Mesenchymal stem cell (in vitro differentiated cells and primary cell): Measurements from ENCODE around the gene RETN.
A peak's percentile ranks its signal among the peaks of the same experiment; 100 is the strongest.

Experiments
- DNase-seq: peaks from one replicate; pipeline ENCODE4 v3.0.0-alpha.2; 2013
- H2AFZ ChIP-seq: one replicate; pipeline ENCODE4 v1.6.1; 2013; ENCODE audit warnings: low read depth, mild to moderate bottlenecking, control low read depth, inconsistent platforms, low read length, moderate library complexity
- H2AK5ac ChIP-seq: 2 replicates; pipeline ENCODE4 v1.6.1; 2013; ENCODE audit warnings: low read length, moderate library complexity, mild to moderate bottlenecking, inconsistent platforms; ENCODE audit not compliant: severe bottlenecking
- H2BK120ac ChIP-seq: one replicate; pipeline ENCODE4 v1.6.1; 2013; ENCODE audit warnings: low read depth, mild to moderate bottlenecking, inconsistent platforms, low read length, moderate library complexity
- H2BK12ac ChIP-seq, 2 experiments: one replicate each; pipeline ENCODE4 v1.6.1; 2013; ENCODE audit warnings: inconsistent platforms in 2 of 2, low read length in 2 of 2, mild to moderate bottlenecking in 2 of 2, moderate library complexity in 2 of 2, control low read depth in 1 of 2
- H2BK15ac ChIP-seq: one replicate; pipeline ENCODE4 v1.6.1; 2013; ENCODE audit warnings: mild to moderate bottlenecking, low read depth, inconsistent platforms; ENCODE audit not compliant: poor library complexity, severe bottlenecking
- H2BK5ac ChIP-seq: 2 replicates; pipeline ENCODE4 v1.6.1; 2013; ENCODE audit warnings: low read depth, mild to moderate bottlenecking, low read length, control low read depth, inconsistent platforms; ENCODE audit not compliant: poor library complexity, severe bottlenecking
- H3K14ac ChIP-seq, 2 experiments: one replicate each; pipeline ENCODE4 v1.6.1; 2013; ENCODE audit warnings: inconsistent platforms in 2 of 2, low read length in 2 of 2, control low read depth in 1 of 2, mild to moderate bottlenecking in 1 of 2, moderate library complexity in 1 of 2
- H3K18ac ChIP-seq, 2 experiments: one replicate each; pipeline ENCODE4 v1.6.1; 2013; ENCODE audit warnings: inconsistent platforms in 2 of 2, low read length in 2 of 2, control low read depth in 1 of 2, low read depth in 1 of 2, mild to moderate bottlenecking in 1 of 2
- H3K23ac ChIP-seq, 2 experiments: one replicate each; pipeline ENCODE4 v1.6.1; 2013; ENCODE audit warnings: inconsistent platforms in 2 of 2, low read length in 2 of 2, mild to moderate bottlenecking in 2 of 2, moderate library complexity in 2 of 2, control low read depth in 1 of 2
- H3K27ac ChIP-seq: 2 replicates; pipeline ENCODE4 v1.5.1; 2013; ENCODE audit warnings: mild to moderate bottlenecking, moderate library complexity, low read length, control low read depth, inconsistent platforms; ENCODE audit not compliant: poor library complexity, severe bottlenecking
- H3K27me3 ChIP-seq, 2 experiments: 2 replicates each; pipeline versions ENCODE4 v1.6.1 to v1.7.0; 2013; ENCODE audit warnings: low read length in 2 of 2, mild to moderate bottlenecking in 2 of 2, moderate library complexity in 2 of 2, control low read depth in 1 of 2, inconsistent platforms in 1 of 2; ENCODE audit not compliant: control insufficient read depth in 1 of 2, insufficient read depth in 1 of 2
- H3K36me3 ChIP-seq, 2 experiments: 2 replicates each; pipeline versions ENCODE4 v1.6.1 to v1.7.0; 2013; ENCODE audit warnings: low read length in 2 of 2, control low read depth in 1 of 2, inconsistent platforms in 1 of 2, low read depth in 1 of 2, mild to moderate bottlenecking in 1 of 2; ENCODE audit not compliant: insufficient read depth in 2 of 2, control insufficient read depth in 1 of 2
- H3K4ac ChIP-seq, 2 experiments: one replicate each; pipeline ENCODE4 v1.6.1; 2013; ENCODE audit warnings: inconsistent platforms in 2 of 2, low read length in 2 of 2, mild to moderate bottlenecking in 2 of 2, moderate library complexity in 2 of 2, control low read depth in 1 of 2, low read depth in 1 of 2
- H3K4me1 ChIP-seq: 2 replicates; pipeline ENCODE4 v1.6.1; 2013; ENCODE audit warnings: low read depth, low read length, control low read depth; ENCODE audit not compliant: control insufficient read depth, insufficient read depth
- H3K4me2 ChIP-seq: 2 replicates; pipeline ENCODE4 v1.6.1; 2013; ENCODE audit warnings: low read length, mild to moderate bottlenecking, inconsistent platforms; ENCODE audit not compliant: poor library complexity, severe bottlenecking
- H3K4me3 ChIP-seq, 2 experiments: 2 replicates each; pipeline versions ENCODE4 v1.5.1 to v1.7.0; 2013; ENCODE audit warnings: low read length in 2 of 2, mild to moderate bottlenecking in 2 of 2, control low read depth in 1 of 2, low read depth in 1 of 2; ENCODE audit not compliant: insufficient read depth in 1 of 2
- H3K79me1 ChIP-seq: replicated peaks from 2 replicates; pipeline ENCODE4 v1.6.1; 2013; ENCODE audit warnings: mild to moderate bottlenecking, control low read depth, low read length, inconsistent platforms; ENCODE audit not compliant: poor library complexity, severe bottlenecking
- H3K9ac ChIP-seq: 2 replicates; pipeline ENCODE4 v1.7.0; 2013; ENCODE audit warnings: mild to moderate bottlenecking, low read length, moderate library complexity
- H3K9me3 ChIP-seq: 2 replicates; pipeline ENCODE4 v1.7.0; 2013; ENCODE audit warnings: mild to moderate bottlenecking, low read length; ENCODE audit not compliant: control insufficient read depth
- H4K8ac ChIP-seq: one replicate; pipeline ENCODE4 v1.6.1; 2013; ENCODE audit warnings: inconsistent platforms, mild to moderate bottlenecking, low read length, moderate library complexity
- H4K91ac ChIP-seq: one replicate; pipeline ENCODE4 v1.6.1; 2013; ENCODE audit warnings: mild to moderate bottlenecking, low read length, inconsistent platforms
- WGBS: methylation state at CpG from one replicate; pipeline ENCODE4 v1.1.7; 2013; ENCODE audit warnings: mixed read lengths; 5-methylcytosine and 5-hydroxymethylcytosine counted together

RETN gene

GRCh38 chr19:7701049-7701653 is 32.3 kb downstream of the RETN start:
- Histone ChIP-seq H2BK12ac (no peak overlapping the region), H2AFZ (no peak overlapping the region), H3K36me3 (no peaks in the 10 kb centered on the region), H3K9me3 (no peaks in the 10 kb centered on the region), H2BK5ac (no peak overlapping the region), H2BK120ac (no peak overlapping the region), H3K23ac (no peak overlapping the region), H3K9ac (no peak overlapping the region), H3K4me3 (no peak overlapping the region), H3K4me1 (no peaks in the 10 kb centered on the region), H4K91ac (no peak overlapping the region), H3K18ac (no peak overlapping the region), H2BK15ac (no peak overlapping the region), H3K4ac (no peak overlapping the region), H4K8ac (no peak overlapping the region), H3K27ac (no peak overlapping the region), H3K4me2 (no peak overlapping the region), H3K27me3 (peaks cover 18 to 76% of the 10 kb centered on the region in 2 experiments), H3K79me1 (no peaks in the 10 kb centered on the region), H2AK5ac (no peak overlapping the region), H3K14ac (no peak overlapping the region)
- 92% methylated on average over 12 of the region's 12 CpGs for WGBS
- DNase-seq = no peak

GRCh38 chr19:7701654-7702457 is 33.0 kb downstream of the RETN start, which contains the start of gene FCER2:
TSS of gene FCER2 (minus strand) at chr19:7702131. CDS start at chr19:7699760, 2,371 bp downstream.
- H3K9ac ChIP-seq = no peak within 1 kb of the TSS
- H3K27me3 ChIP-seq = peaks cover 18 to 79% of the 10 kb centered on the region in 2 experiments
- H3K9me3 ChIP-seq = no peaks in the 10 kb centered on the region
- no peaks in the 10 kb centered on the region for H3K36me3 ChIP-seq
- H3K27ac ChIP-seq = no peak within 1 kb of the TSS
- H4K8ac ChIP-seq = no peak within 1 kb of the TSS
- no peak within 1 kb of the TSS for H2BK120ac ChIP-seq
- H3K14ac ChIP-seq = no peak within 1 kb of the TSS
- H3K23ac ChIP-seq = no peak within 1 kb of the TSS
- no peak for DNase-seq
- no peak within 1 kb of the TSS for H2BK5ac ChIP-seq
- no peak within 1 kb of the TSS for H4K91ac ChIP-seq
- H2BK12ac ChIP-seq = no peak within 1 kb of the TSS
- H2AK5ac ChIP-seq = no peak within 1 kb of the TSS
- no peak within 1 kb of the TSS for H3K4me2 ChIP-seq
- no peaks in the 10 kb centered on the region for H3K4me1 ChIP-seq
- H3K18ac ChIP-seq = no peak within 1 kb of the TSS
- no peak within 1 kb of the TSS for H3K4ac ChIP-seq
- whole genome bisulfite sequencing = 78% methylated on average over 17 of the region's 20 CpGs
- H3K79me1 ChIP-seq = no peaks in the 10 kb centered on the region
- H2AFZ ChIP-seq = no peak within 1 kb of the TSS
- H2BK15ac ChIP-seq = no peak within 1 kb of the TSS
- H3K4me3 ChIP-seq = no peak within 1 kb of the TSS

- H2AK5ac ChIP-seq = no peak overlapping the region
- H3K27me3 ChIP-seq = peaks cover 9 to 68% of the 10 kb centered on the region in 2 experiments
- no peak overlapping the region for H3K9ac ChIP-seq
- H3K23ac ChIP-seq = peak overlapping the region in 1 of 2 experiments; percentile 63
- no peak overlapping the region for H3K4ac ChIP-seq
- H3K27ac ChIP-seq = no peak overlapping the region
- no peaks in the 10 kb centered on the region for H3K36me3 ChIP-seq
- H3K4me3 ChIP-seq = no peak overlapping the region
- H2AFZ ChIP-seq = no peak overlapping the region
- H3K14ac ChIP-seq = no peak overlapping the region
- H3K18ac ChIP-seq = no peak overlapping the region
- no peak overlapping the region for H4K8ac ChIP-seq
- H2BK12ac ChIP-seq = no peak overlapping the region
- no peak overlapping the region for H2BK120ac ChIP-seq
- no peaks in the 10 kb centered on the region for H3K79me1 ChIP-seq
- H2BK5ac ChIP-seq = no peak overlapping the region
- DNase-seq = no peak
- H2BK15ac ChIP-seq = no peak overlapping the region
- H3K4me1 ChIP-seq = no peaks in the 10 kb centered on the region
- no peaks in the 10 kb centered on the region for H3K9me3 ChIP-seq
- H4K91ac ChIP-seq = no peak overlapping the region
- 78% methylated on average over 8 of the region's 8 CpGs for WGBS
- no peak overlapping the region for H3K4me2 ChIP-seq
Observed at GRCh38 chr19:7703332-7703731, 34.5 kb downstream of the RETN start.

GRCh38 chr19:7704280-7705060 is 35.6 kb downstream of the RETN start:
- H3K9me3 ChIP-seq = no peaks in the 10 kb centered on the region
- peaks cover 0 to 58% of the 10 kb centered on the region in 2 experiments for H3K27me3 ChIP-seq
- H4K8ac ChIP-seq = no peak overlapping the region
- no peak overlapping the region for H3K9ac ChIP-seq
- no peaks in the 10 kb centered on the region for H3K79me1 ChIP-seq
- H2AFZ ChIP-seq = no peak overlapping the region
- H2BK15ac ChIP-seq = no peak overlapping the region
- H3K4me1 ChIP-seq = no peaks in the 10 kb centered on the region
- no peak for DNase-seq
- no peak overlapping the region for H3K4me2 ChIP-seq
- H3K14ac ChIP-seq = no peak overlapping the region
- H3K36me3 ChIP-seq = no peaks in the 10 kb centered on the region
- H2AK5ac ChIP-seq = no peak overlapping the region
- H3K4ac ChIP-seq = no peak overlapping the region
- H2BK12ac ChIP-seq = no peak overlapping the region
- H2BK5ac ChIP-seq = no peak overlapping the region
- 79% methylated on average over 6 of the region's 6 CpGs for WGBS
- no peak overlapping the region for H4K91ac ChIP-seq
- H3K18ac ChIP-seq = no peak overlapping the region
- H3K4me3 ChIP-seq = no peak overlapping the region
- no peak overlapping the region for H3K23ac ChIP-seq
- H2BK120ac ChIP-seq = no peak overlapping the region
- no peak overlapping the region for H3K27ac ChIP-seq
